ENCODE results near the gene OPA1.
"Not testable (repeated sequence)": the region's sequence is repeated elsewhere in the genome, so short reads cannot be mapped to it uniquely, and the experiment has no call there.

The OPA1 gene

DNA sequence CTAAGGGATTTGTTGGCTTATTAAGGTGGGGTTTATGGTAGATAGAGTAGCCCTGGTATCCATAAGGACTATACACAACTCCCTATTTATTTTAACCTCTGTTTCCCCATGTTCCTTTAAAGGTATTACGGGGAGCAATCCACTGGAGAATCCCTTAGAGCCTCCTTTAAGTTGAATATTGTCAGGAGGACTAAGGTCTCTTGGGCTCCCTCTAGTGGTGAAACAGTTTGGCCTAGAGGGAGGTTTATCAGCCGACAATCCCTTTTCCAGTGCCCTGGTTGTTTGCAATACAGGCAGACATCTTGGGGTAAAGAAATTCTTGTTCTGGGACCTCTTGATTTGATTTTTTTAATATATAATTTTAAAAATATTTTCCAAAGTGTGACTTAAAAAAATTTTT, 12.9 kb downstream of the OPA1 start:
- DNase-seq (peak; percentile 33), ATAC-seq (replicated peaks) (peak; percentile 67 to 76)
- Mint-ChIP-seq H3K9me3 (peaks cover 4 to 7% of the 10 kb centered on the region in 2 donors), H3K4me1 (peaks cover 14 to 24% of the 10 kb centered on the region in 2 donors), H3K4me3 (no peak overlapping the region), H3K27me3 (no peaks in the 10 kb centered on the region), H3K27ac (no peak overlapping the region), H3K36me3 (peaks cover 24 to 35% of the 10 kb centered on the region in 2 donors)

DNA sequence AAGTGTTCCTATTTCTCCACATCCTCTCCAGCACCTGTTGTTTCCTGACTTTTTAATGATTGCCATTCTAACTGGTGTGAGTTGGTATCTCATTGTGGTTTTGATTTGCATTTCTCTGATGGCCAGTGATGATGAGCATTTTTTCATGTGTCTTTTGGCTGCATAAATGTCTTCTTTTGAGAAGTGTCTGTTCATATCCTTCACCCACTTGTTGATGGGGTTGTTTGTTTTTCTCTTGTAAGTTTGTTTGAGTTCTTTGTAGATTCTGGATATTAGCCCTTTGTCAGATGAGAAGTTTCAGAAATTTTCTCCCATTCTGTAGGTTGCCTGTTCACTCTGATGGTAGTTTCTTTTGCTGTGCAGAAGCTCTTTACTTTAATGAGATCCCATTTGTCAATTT, 13.9 kb downstream of the OPA1 start:
- H3K9me3 Mint-ChIP-seq; ATAC-seq (replicated peaks); H3K27ac Mint-ChIP-seq; H3K27me3 Mint-ChIP-seq; DNase-seq; H3K4me3 Mint-ChIP-seq: not testable (repeated sequence)
- H3K36me3 Mint-ChIP-seq: peaks cover 32 to 40% of the 10 kb centered on the region in 2 donors
- H3K4me1 Mint-ChIP-seq: peaks cover 8 to 24% of the 10 kb centered on the region in 2 donors

GRCh38 chr3:193610516-193610915, 17.5 kb downstream of the OPA1 start:
- not testable (repeated sequence) for ATAC-seq (replicated peaks); H3K27me3 Mint-ChIP-seq; H3K4me3 Mint-ChIP-seq; H3K27ac Mint-ChIP-seq; DNase-seq; H3K9me3 Mint-ChIP-seq
- Mint-ChIP-seq H3K36me3 (peaks cover 43 to 53% of the 10 kb centered on the region in 2 donors), H3K4me1 (peaks cover 15 to 34% of the 10 kb centered on the region in 2 donors)

DNA sequence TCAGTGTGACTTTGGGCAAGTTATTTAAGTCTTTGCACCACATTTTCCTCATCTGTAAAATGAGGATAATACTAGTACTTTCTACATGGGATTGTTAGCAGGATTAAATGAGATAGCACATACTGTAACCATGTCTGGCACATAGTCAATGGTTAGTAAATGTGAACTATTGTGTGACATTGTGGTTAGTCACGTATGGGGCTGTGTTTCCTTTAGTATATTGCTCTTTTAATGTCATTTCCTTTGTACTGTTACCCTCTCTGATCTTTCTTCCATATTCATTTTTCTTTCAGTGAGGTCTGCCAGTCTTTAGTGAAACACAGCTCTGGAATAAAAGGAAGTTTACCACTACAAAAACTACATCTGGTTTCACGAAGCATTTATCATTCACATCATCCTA, 21.4 kb downstream of the OPA1 start:
- ATAC-seq (replicated peaks) (no peak), DNase-seq (no peak)
- Mint-ChIP-seq H3K4me1 (peaks cover 8 to 15% of the 10 kb centered on the region in 2 donors), H3K9me3 (peaks cover 4 to 6% of the 10 kb centered on the region in 2 donors), H3K27me3 (no peaks in the 10 kb centered on the region), H3K27ac (no peak overlapping the region), H3K36me3 (peaks cover 41 to 50% of the 10 kb centered on the region in 2 donors), H3K4me3 (no peak overlapping the region)

DNA sequence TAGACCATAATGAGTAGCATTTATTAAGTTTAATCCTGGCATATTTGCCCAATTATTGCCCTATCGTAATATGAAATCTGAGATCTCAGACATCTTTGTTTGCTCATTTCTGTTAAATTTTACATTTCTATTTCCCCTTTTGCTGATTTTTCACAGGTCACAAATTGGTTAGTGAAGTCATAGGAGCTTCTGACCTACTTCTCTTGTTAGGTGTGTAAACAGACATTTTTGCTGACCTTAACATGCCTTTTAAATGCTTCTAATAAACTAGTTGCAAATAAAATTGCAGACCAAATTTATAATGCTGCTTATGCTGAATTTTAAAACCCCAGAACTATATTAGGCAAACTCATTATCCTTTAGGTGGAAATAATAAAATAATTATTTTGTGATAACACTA, 24.6 kb downstream of the OPA1 start:
- Mint-ChIP-seq H3K27me3 (no peaks in the 10 kb centered on the region), H3K4me1 (peaks cover 7 to 15% of the 10 kb centered on the region in 2 donors), H3K27ac (no peak overlapping the region), H3K4me3 (no peak overlapping the region), H3K36me3 (peaks cover 32 to 47% of the 10 kb centered on the region in 2 donors), H3K9me3 (peaks cover 0 to 2% of the 10 kb centered on the region in 2 donors)
- DNase-seq: no peak
- no peak for ATAC-seq (replicated peaks)

DNA sequence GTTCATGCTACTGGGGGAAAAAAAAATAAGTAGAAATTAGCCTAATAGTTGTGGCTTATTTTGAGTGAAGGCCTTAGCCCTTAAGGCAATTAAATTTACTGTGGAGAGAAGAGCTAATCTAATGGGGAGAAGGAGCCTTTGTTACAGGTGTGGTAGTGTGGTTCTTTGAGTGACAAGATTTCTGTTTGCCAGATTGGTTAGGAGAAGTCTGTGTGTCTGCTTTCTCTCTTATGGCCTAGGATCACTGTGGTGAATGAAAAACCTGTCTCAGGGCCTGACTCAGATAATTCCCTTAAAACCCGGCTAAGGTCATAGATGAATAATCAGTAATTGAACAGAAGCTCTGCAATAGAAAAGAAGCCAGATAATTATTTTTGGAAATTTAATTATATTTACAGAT, 27.0 kb downstream of the OPA1 start:
- H3K27ac Mint-ChIP-seq: no peak overlapping the region

GRCh38 chr3:193620650-193621049, 27.6 kb downstream of the OPA1 start:
- H3K4me3 Mint-ChIP-seq: no peak overlapping the region
- DNase-seq (no peak), ATAC-seq (replicated peaks) (no peak)
- H3K36me3 Mint-ChIP-seq: peaks cover 25 to 45% of the 10 kb centered on the region in 2 donors
- no peaks in the 10 kb centered on the region for H3K9me3 Mint-ChIP-seq
- no peaks in the 10 kb centered on the region for H3K4me1 Mint-ChIP-seq
- H3K27ac Mint-ChIP-seq: no peak overlapping the region
- no peaks in the 10 kb centered on the region for H3K27me3 Mint-ChIP-seq

More for the DNA sequence above, 27.0 kb downstream of the OPA1 start:
- Mint-ChIP-seq H3K4me1 (no peaks in the 10 kb centered on the region), H3K4me3 (no peak overlapping the region), H3K9me3 (no peaks in the 10 kb centered on the region), H3K36me3 (peaks cover 25 to 46% of the 10 kb centered on the region in 2 donors), H3K27me3 (no peaks in the 10 kb centered on the region)
- no peak for ATAC-seq (replicated peaks)
- DNase-seq: no peak

DNA sequence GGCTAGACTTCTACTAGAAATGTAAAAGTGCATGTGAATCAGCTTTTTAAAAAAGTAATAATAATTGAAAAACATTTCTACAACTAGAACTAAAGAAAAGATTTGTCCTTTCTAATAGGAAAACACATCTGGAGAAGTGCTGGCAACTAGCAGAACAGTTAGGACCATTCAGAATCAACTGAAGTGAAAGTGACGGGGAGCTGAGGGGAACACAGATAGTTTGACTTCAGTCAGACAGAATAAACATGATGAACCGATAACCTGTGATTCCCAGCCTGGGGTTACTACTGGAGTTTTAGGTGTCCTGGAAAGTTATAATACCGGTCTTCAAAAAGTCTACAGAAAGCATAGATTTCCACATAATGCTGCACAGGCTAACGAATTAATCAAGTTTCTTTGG, 28.1 kb downstream of the OPA1 start:
- Mint-ChIP-seq H3K4me1 (no peaks in the 10 kb centered on the region), H3K4me3 (no peak overlapping the region), H3K27me3 (no peaks in the 10 kb centered on the region), H3K27ac (no peak overlapping the region), H3K9me3 (no peaks in the 10 kb centered on the region), H3K36me3 (peaks cover 30 to 46% of the 10 kb centered on the region in 2 donors)
- no peak for ATAC-seq (replicated peaks)
- DNase-seq: no peak

GRCh38 chr3:193630005-193630404, 37.0 kb downstream of the OPA1 start:
- ATAC-seq (replicated peaks): no peak
- H3K27ac Mint-ChIP-seq: no peak overlapping the region
- peaks cover 7 to 22% of the 10 kb centered on the region in 2 donors for H3K36me3 Mint-ChIP-seq

DNA sequence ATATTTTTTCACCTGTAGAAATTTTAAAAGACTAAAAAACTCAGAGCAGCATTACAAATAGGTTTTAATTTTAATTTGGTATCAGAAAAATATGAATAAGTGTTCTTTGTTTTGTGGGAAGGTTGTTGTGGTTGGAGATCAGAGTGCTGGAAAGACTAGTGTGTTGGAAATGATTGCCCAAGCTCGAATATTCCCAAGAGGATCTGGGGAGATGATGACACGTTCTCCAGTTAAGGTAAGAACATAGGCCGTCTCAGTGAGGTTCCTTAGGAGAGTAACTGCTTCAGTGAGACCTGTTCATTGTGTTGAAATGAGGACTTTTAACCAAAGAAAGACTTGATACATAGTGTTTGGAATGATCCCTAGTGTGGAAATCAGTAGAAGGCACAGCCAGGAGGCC, 44.8 kb downstream of the OPA1 start:
- Mint-ChIP-seq H3K36me3 (peaks cover 10 to 22% of the 10 kb centered on the region in 2 donors), H3K9me3 (no peaks in the 10 kb centered on the region), H3K27me3 (no peaks in the 10 kb centered on the region), H3K4me1 (no peaks in the 10 kb centered on the region), H3K27ac (no peak overlapping the region), H3K4me3 (no peak overlapping the region)
- DNase-seq: no peak
- no peak for ATAC-seq (replicated peaks)

More at GRCh38 chr3:193630005-193630404, 37.0 kb downstream of the OPA1 start:
- no peaks in the 10 kb centered on the region for H3K27me3 Mint-ChIP-seq
- H3K9me3 Mint-ChIP-seq: no peaks in the 10 kb centered on the region
- DNase-seq: no peak
- H3K4me3 Mint-ChIP-seq: no peak overlapping the region
- no peaks in the 10 kb centered on the region for H3K4me1 Mint-ChIP-seq

- H3K4me1 Mint-ChIP-seq: no peaks in the 10 kb centered on the region
- no peak overlapping the region for H3K27ac Mint-ChIP-seq
- ATAC-seq (replicated peaks) (no peak), DNase-seq (no peak)
- no peaks in the 10 kb centered on the region for H3K9me3 Mint-ChIP-seq
- H3K4me3 Mint-ChIP-seq: no peak overlapping the region
- H3K36me3 Mint-ChIP-seq: peaks cover 10 to 23% of the 10 kb centered on the region in 2 donors
- no peaks in the 10 kb centered on the region for H3K27me3 Mint-ChIP-seq
Measured at GRCh38 chr3:193638833-193639232, 45.8 kb downstream of the OPA1 start.

DNA sequence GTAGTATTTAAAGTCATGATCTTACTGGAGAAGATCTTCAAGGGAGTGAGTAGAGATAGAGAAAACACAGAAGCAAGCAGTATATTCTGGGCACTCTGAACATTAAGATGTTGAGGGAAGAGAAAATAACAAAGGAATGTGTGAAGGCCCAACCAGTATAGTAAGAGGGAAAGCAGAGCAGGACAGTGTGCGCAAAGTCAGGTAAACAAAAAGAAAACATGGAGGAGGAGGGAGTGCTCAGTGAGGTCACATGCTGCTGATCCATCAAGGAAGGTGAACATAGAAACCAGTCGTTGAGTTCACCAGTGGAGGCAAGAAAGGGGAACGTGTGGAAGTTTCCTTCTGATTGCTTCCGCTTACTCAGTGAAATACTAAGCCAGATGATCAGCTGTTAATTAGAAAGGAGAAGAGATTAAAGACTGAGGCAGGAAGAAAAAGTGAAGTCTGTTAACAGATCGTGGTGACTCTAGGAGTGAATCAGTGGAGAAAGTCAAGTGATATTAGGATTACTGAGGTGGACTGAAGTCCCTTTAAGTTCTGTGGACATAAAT, 47.2 kb downstream of the OPA1 start:
- Mint-ChIP-seq H3K36me3 (peaks cover 7 to 17% of the 10 kb centered on the region in 2 donors), H3K27ac (no peak overlapping the region), H3K27me3 (no peaks in the 10 kb centered on the region), H3K4me3 (no peak overlapping the region), H3K4me1 (no peaks in the 10 kb centered on the region), H3K9me3 (no peaks in the 10 kb centered on the region)
- ATAC-seq (replicated peaks) (no peak), DNase-seq (no peak)

DNA sequence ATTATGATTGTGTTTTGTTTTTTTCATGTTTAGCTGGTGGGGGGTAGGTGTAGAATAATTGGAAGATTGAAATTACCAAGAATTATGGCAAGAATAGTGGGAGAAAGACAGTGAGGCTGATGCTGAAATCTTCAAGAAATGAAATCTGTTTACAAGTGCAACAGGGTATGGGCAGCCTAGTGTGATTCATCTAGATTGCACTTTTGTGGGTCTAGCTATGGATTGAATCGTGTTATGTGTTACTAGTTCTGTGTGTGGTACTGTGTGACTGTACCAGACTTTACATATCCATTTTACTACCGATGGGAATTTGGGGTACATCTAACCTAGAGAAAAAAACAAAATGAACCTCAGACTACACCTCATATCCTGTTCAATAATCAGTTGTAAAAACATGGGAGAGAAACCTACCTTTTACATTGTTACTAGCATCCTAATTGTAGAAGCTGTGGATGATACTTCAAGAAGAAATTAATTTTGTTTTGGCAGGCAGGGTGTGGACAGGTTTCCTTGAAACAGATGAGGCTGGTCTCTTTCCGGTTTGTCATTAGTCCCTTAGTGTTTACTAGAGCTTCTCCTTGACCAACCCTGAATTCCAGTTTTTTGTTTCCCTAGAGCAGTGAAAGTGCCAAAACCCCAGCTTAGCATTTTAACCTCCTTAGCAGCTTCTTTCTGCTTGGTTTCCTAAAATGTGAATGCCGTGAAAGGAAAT, 47.9 kb downstream of the OPA1 start:
- Mint-ChIP-seq H3K27me3 (no peaks in the 10 kb centered on the region), H3K4me1 (no peaks in the 10 kb centered on the region), H3K9me3 (no peaks in the 10 kb centered on the region), H3K36me3 (peaks cover 8 to 16% of the 10 kb centered on the region in 2 donors), H3K27ac (no peak overlapping the region), H3K4me3 (no peak overlapping the region)
- DNase-seq: no peak
- no peak for ATAC-seq (replicated peaks)

DNA sequence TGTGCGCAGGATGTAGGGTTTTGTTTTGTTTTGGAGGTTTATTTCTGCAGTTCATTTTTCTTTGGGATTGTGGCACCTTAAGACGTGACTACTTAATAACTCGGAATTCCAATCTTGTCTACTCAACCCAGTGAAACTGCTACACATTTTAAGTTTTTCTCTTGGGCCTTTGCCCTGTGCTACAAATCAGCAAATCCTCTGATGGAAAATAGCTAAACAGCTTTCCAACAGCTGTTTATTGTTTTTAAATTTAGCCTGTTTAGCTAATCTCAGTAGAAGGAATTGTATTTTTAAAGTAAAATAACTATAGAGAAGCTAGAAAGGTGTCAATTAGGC, 48.4 kb downstream of the OPA1 start:
- H3K4me1 Mint-ChIP-seq: no peaks in the 10 kb centered on the region
- no peak overlapping the region for H3K4me3 Mint-ChIP-seq

GRCh38 chr3:193645806-193646205, 52.8 kb downstream of the OPA1 start:
- no peak for DNase-seq
- Mint-ChIP-seq H3K9me3 (no peaks in the 10 kb centered on the region), H3K4me1 (peaks cover 0 to 5% of the 10 kb centered on the region in 2 donors), H3K27ac (no peak overlapping the region), H3K4me3 (no peak overlapping the region), H3K36me3 (peaks cover 13 to 32% of the 10 kb centered on the region in 2 donors), H3K27me3 (no peaks in the 10 kb centered on the region)
- no peak for ATAC-seq (replicated peaks)

More for the DNA sequence above, 48.4 kb downstream of the OPA1 start:
- no peak for DNase-seq
- Mint-ChIP-seq H3K27me3 (no peaks in the 10 kb centered on the region), H3K27ac (no peak overlapping the region), H3K9me3 (no peaks in the 10 kb centered on the region), H3K36me3 (peaks cover 10 to 18% of the 10 kb centered on the region in 2 donors)
- ATAC-seq (replicated peaks): no peak
